Heart left ventricle (tissue), 16 donors: Measurements from ENCODE around the gene RFESD. TPM values are rescaled to one million over a fixed set of nuclear protein-coding genes. Genes with fewer than 3 reads are reported as not detected.

Source experiments
- ATAC-seq, 4 donors: fragments of 200-7000 bp; cut with Tn5 transposase; one replicate each; pipeline ENCODE4 v1.9.1; 2020 to 2022; ENCODE audit warnings: moderate library complexity in 4 of 4, mild to moderate bottlenecking in 3 of 4, moderate number of reproducible peaks in 1 of 4
- DNase-seq, 5 donors: peaks; one replicate each; pipeline ENCODE4 v3.0.0-alpha.2; 2020
- H3K27ac ChIP-seq, 12 donors: fragments of 200-600 bp; sonication (generic) in 4 of 12; one replicate each; pipeline versions ENCODE4 v1.5.0 to v1.8.0; 2016 to 2022; ENCODE audit warnings: mild to moderate bottlenecking in 2 of 12
- H3K27me3 ChIP-seq, 9 donors: fragments of 200-600 bp; sonication (generic) in 2 of 9; one replicate each; pipeline versions ENCODE4 v1.5.1 to v1.8.0; 2016 to 2022; ENCODE audit warnings: mild to moderate bottlenecking in 3 of 9
- H3K36me3 ChIP-seq, 9 donors: fragments of 200-600 bp; sonication (generic) in 2 of 9; one replicate each; pipeline versions ENCODE4 v1.5.0 to v1.8.0; 2018 to 2022; ENCODE audit warnings: mild to moderate bottlenecking in 2 of 9
- H3K4me1 ChIP-seq, 12 donors: fragments of 200-600 bp; sonication (generic) in 4 of 12; one replicate each; pipeline versions ENCODE4 v1.5.0 to v1.8.0; 2016 to 2022; ENCODE audit warnings: mild to moderate bottlenecking in 3 of 12
- H3K4me3 ChIP-seq, 12 donors: fragments of 200-600 bp; sonication (generic) in 4 of 12; one replicate each; pipeline versions ENCODE4 v1.5.0 to v1.8.0; 2017 to 2022; ENCODE audit warnings: mild to moderate bottlenecking in 9 of 12, moderate library complexity in 4 of 12
- H3K9me3 ChIP-seq, 12 donors: fragments of 200-600 bp; sonication (generic) in 4 of 12; one replicate each; pipeline versions ENCODE4 v1.5.0 to v1.8.0; 2016 to 2022; ENCODE audit warnings: mild to moderate bottlenecking in 1 of 12
- POLR2A ChIP-seq, 2 donors: fragments of 450-650 bp; IDR thresholded peaks; one replicate each; pipeline ENCODE4 v1.6.1; 2017; ENCODE audit warnings: antibody characterized with exemption in 2 of 2, mild to moderate bottlenecking in 2 of 2, moderate library complexity in 2 of 2
- WGBS, 4 donors: extraction: QIAGEN DNeasy Blood & Tissue Kit in 2 of 4; methylation state at CpG; one replicate each; pipeline versions ENCODE4 v1.1.5 to v1.1.7; 2013 to 2018; 5-methylcytosine and 5-hydroxymethylcytosine counted together
- intact Hi-C, 10 donors: fragments of 100-400 bp; cut with DNase I; formaldehyde crosslinking; loops; one replicate each; pipeline versions ENCODE4 v1.11.1 to v1.14.2; 2022
- polyA plus RNA-seq, 2 donors: library from polyadenylated mRNA; stranded (reverse); fragments of 200-250 nt; gene quantifications; one replicate each; pipeline ENCODE4 v1.2.3, GENCODE V29; 2013
- total RNA-seq, 9 donors: library from RNA; depleted of rRNA in 2 of 9; stranded (reverse); fragments of >200 nt in 2 of 9; fragmentation: NEBNext Ultra II Directional in 3 of 9; extraction: Animal tissue kit (Norgen Biotek cat#: 25700) in 3 of 9; gene quantifications; one replicate each; pipeline versions ENCODE4 v1.1.0 to v1.2.4, GENCODE V29; 2016 to 2023
- TF ChIP-seq, protein P1 (sequence below), 12 donors: fragments of 200-600 bp; sonication (generic) in 4 of 12; IDR thresholded peaks; one replicate each; pipeline versions ENCODE4 v1.5.0 to v1.8.0; 2018 to 2022; ENCODE audit warnings: antibody characterized with exemption in 12 of 12, mild to moderate bottlenecking in 5 of 12
- donor health status: ischemic (EF 13 %, LVEDD 7.1; RV severe dilation, severe dysfunction).
- donor health status: healthy with polysubstance abuse.
- donor health status: DM: no; HTN: yes; CAD: no.
- donor health status: DM: no; HTN: no; CAD: no.
- donor health status: ischemic (EF 25% LVEDD 6.9; RV normal size, moderate dysfunction).
- donor health status: ischemic (EF 25% LVEDD 5.7; RV mildly dilated, moderate dysfunction).
- donor health status: healthy.
- donor health status: DM: yes; HTN: yes; CAD: no.
- donor health status: ischemic (EF 35%, LVEDD 5.7; RV mildly dilated, moderate dysfunction).
- donor health status: nonischemic (EF 11% LVEDD 7.7; RV severe dilation, severe dysfunction).
- donor health status: DM: yes; HTN: yes; CAD: no.
- donor health status: PGD.
- donor health status: ischemic (EF 29% LVEDD 5.4; RV normal size, mild dysfunction).
- donor health status: nonischemic (EF 23%, LVEDD 6.1; RV moderate dilation, normal function).

RFESD gene
- total and polyA plus RNA-seq, 11 donors, result 1.3 to 5.0 (median 3.5) TPM

DNA sequence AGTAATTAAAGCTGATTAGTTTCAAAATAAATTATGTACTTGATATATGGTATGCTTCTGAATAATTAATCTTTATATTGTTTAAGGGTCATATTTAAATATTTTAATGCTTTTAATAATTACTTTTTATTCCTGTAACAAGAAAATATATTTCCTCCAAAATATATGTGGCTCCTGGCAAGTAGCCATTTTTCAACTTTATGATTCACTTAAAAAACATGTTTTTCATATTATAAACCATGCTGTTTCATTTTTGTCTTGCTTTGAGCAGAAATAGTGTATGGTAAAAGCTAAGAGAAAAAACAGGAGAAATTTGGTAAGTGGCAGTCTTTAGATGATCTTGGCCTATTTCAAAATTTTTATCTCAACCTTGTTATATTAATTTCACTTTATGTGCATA lies 21.6 kb downstream of the RFESD start:
- Histone ChIP-seq H3K9me3 (no peaks in the 10 kb centered on the region), H3K4me1 (peaks cover 0 to 45% (median 21%) of the 10 kb centered on the region in 12 donors), H3K27me3 (no peaks in the 10 kb centered on the region), H3K27ac (no peak overlapping the region), H3K4me3 (no peak overlapping the region), H3K36me3 (no peaks in the 10 kb centered on the region)
- ATAC-seq (no peak), DNase-seq (no peak)
- intact Hi-C loops, result loop anchor here in 8 of 10 donors (2.0 to 10.0 kb wide), 6 partner anchors 59 to 117 kb away; partner anchors contain the start of gene RHOBTB3 (in 5 of the 8)
- no peak for TF ChIP-seq POLR2A (IDR thresholded peaks at IDR 0.05)
- TF ChIP-seq, protein P1, sequence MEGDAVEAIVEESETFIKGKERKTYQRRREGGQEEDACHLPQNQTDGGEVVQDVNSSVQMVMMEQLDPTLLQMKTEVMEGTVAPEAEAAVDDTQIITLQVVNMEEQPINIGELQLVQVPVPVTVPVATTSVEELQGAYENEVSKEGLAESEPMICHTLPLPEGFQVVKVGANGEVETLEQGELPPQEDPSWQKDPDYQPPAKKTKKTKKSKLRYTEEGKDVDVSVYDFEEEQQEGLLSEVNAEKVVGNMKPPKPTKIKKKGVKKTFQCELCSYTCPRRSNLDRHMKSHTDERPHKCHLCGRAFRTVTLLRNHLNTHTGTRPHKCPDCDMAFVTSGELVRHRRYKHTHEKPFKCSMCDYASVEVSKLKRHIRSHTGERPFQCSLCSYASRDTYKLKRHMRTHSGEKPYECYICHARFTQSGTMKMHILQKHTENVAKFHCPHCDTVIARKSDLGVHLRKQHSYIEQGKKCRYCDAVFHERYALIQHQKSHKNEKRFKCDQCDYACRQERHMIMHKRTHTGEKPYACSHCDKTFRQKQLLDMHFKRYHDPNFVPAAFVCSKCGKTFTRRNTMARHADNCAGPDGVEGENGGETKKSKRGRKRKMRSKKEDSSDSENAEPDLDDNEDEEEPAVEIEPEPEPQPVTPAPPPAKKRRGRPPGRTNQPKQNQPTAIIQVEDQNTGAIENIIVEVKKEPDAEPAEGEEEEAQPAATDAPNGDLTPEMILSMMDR (IDR thresholded peaks at IDR 0.05), result no peak

DNA sequence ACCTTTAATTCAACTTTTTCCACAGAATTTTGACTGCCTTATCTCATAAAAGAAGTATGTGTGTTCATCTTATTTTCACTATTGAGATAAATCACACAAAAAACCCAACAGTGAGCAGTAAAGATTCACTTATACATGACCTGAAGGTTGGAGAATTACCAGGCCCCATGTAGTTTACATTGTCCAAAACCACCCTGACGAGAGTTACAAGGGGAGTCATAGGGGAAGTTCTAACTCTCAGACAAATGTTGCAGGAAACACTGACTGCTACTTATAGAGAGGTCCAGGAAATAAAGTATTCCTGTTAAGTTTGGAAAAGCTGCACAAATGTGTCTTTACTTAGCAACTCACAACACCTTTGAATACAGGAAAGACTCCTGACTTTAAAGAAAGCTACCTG lies 22.2 kb downstream of the RFESD start:
- ATAC-seq (no peak), DNase-seq (no peak)
- Histone ChIP-seq H3K27ac (peak overlapping the region in 7 of 12 donors; percentile 30 to 81 (median 56)), H3K27me3 (no peaks in the 10 kb centered on the region), H3K4me1 (peaks cover 0 to 45% (median 21%) of the 10 kb centered on the region in 12 donors), H3K9me3 (no peaks in the 10 kb centered on the region), H3K4me3 (no peak overlapping the region), H3K36me3 (no peaks in the 10 kb centered on the region)
- TF ChIP-seq, protein P1 (IDR thresholded peaks at IDR 0.05), result no peak
- TF ChIP-seq POLR2A (IDR thresholded peaks at IDR 0.05), result no peak
- 55 to 74% (median 61%) methylated on average over 1 of the region's 1 CpG for WGBS, 4 donors
- intact Hi-C loops, result loop anchor here in 8 of 10 donors (2.0 to 10.0 kb wide), 6 partner anchors 59 to 116 kb away; partner anchors contain the start of gene RHOBTB3 (in 5 of the 8)

DNA sequence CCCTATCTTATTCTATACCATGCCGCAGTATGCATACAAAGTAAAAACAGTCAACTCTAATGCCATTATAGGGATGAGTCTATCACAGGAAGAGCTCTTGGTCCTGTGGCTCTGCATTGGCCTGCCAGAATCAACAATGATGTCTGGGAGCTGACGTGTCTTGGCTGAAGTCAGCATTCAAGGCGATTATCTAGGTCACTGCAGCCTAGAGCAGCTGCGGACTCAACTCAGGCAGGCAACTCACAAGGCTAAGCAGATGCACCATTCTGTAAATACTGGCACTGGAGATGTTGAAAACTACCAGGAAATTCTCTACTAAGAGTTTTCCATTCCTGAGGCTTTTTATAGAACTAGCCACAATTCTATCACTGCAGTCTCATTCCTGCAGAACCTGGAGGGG lies 23.0 kb downstream of the RFESD start:
- H3K9me3 ChIP-seq, result no peaks in the 10 kb centered on the region
- TF ChIP-seq, protein P1 (IDR thresholded peaks at IDR 0.05), result no peak
- TF ChIP-seq POLR2A (IDR thresholded peaks at IDR 0.05), result no peak
- no peaks in the 10 kb centered on the region for H3K27me3 ChIP-seq
- no peak overlapping the region for H3K4me3 ChIP-seq
- DNase-seq, result peak; percentile 63 to 84 (median 78)
- intact Hi-C loops, result loop anchor here in 8 of 10 donors (2.0 to 10.0 kb wide), 6 partner anchors 58 to 115 kb away; partner anchors contain the start of gene RHOBTB3 (in 5 of the 8)
- H3K27ac ChIP-seq, result peak overlapping the region in 11 of 12 donors; percentile 29 to 81 (median 53)
- H3K36me3 ChIP-seq, result no peaks in the 10 kb centered on the region
- ATAC-seq, result peak; percentile 92 to 98 (median 98)
- 32 to 43% (median 40%) methylated on average over 4 of the region's 4 CpGs for WGBS, 4 donors
- H3K4me1 ChIP-seq, result peaks cover 0 to 38% (median 18%) of the 10 kb centered on the region in 12 donors

- H3K27ac ChIP-seq, result peak overlapping the region in 11 of 12 donors; percentile 6 to 81 (median 48)
- no peaks in the 10 kb centered on the region for H3K27me3 ChIP-seq
- H3K4me3 ChIP-seq, result no peak overlapping the region
- H3K4me1 ChIP-seq, result peaks cover 0 to 36% (median 17%) of the 10 kb centered on the region in 12 donors
- no peaks in the 10 kb centered on the region for H3K9me3 ChIP-seq
- TF ChIP-seq, protein P1 (IDR thresholded peaks at IDR 0.05), result no peak
- no peak for TF ChIP-seq POLR2A (IDR thresholded peaks at IDR 0.05)
- no peaks in the 10 kb centered on the region for H3K36me3 ChIP-seq
- intact Hi-C loops, result loop anchor here in 9 of 10 donors (2.0 to 10.0 kb wide), 9 partner anchors 42 to 115 kb away; partner anchors contain the start of gene RHOBTB3 (in 5 of the 9)
- ATAC-seq (peak in 2 of 4 donors; percentile 16 to 23), DNase-seq (no peak)
- 73 to 90% (median 85%) methylated on average over 5 of the region's 5 CpGs for WGBS, 4 donors
Measured at GRCh38 chr5:95669985-95670384, 23.4 kb downstream of the RFESD start.
